Stimulated activated CD4-positive, alpha-beta T cell treated with anti-CD3 and anti-CD28 coated beads, Interleukin-1b, Interleukin-23, amount 100 ng/mL, for 1 hour (primary cell): ENCODE results near the gene SPAM1.
"Not testable (repeated sequence)": the region's sequence is repeated elsewhere in the genome, so short reads cannot be mapped to it uniquely, and the experiment has no call there.

Experiments used
- DNase-seq, 2 donors: peaks; one replicate each; pipeline ENCODE4 v3.0.0-alpha.2; 2020; ENCODE audit warnings: low read depth in 2 of 2

The SPAM1 gene

DNA sequence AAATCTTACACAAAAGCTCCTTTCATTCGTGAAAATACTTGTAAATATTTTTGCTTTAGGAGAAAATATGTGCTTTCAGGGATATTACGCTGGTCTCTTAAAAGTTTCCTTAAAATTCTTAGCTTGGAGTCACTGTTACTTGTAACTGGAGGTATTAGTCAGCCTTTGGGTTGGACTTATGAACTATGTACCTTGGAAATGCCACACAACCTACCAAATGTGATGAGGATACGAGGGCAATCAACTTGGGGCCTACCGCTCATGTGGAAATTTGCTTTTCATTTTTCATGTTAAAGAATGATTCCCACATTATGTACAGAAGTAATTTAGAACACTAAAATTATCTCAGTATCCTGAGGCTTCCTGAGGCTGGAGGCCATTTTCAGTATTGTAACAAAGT, 23.1 kb downstream of the SPAM1 start:
- no peak for DNase-seq

- no peak for DNase-seq
Observed at GRCh38 chr7:123958186-123958703, 33.2 kb downstream of the SPAM1 start.

DNA sequence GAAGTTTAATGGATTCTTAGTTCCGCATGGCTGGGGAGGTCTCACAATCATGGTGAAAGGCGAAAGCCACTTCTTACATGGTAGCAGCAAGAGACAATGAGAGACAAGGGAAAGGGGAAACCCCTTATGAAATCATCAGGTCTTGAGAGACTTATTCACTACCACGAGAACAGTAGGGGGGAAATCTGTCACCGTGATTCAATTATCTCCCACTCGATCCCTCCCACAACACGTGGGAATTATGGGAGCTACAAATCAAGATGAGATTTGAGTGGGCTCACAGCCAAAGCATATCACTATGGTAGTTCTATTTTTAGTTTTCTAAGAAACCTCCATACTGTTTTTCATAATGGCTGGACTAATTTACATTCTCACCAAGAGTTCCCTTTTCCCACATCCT, 36.7 kb downstream of the SPAM1 start:
- no peak for DNase-seq

DNA sequence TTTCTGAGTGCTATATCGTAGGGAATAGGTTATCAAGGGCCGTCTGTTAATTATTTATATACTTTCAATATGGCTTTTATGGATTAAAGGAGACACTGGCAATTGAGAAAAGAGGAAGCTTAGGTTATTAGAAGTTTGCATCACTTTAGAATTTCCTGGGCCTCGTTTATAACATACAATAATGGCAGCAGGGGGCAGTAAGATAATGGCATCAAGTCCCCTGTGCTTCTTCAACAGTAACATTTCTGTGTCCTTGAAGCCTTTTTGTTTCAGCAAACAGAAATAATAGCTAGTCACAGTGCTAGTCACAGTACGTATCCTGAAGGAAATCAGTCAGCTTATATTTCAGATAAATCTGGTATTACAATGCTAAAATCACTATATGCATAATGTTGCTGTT, 41.9 kb downstream of the SPAM1 start:
- no peak for DNase-seq

DNA sequence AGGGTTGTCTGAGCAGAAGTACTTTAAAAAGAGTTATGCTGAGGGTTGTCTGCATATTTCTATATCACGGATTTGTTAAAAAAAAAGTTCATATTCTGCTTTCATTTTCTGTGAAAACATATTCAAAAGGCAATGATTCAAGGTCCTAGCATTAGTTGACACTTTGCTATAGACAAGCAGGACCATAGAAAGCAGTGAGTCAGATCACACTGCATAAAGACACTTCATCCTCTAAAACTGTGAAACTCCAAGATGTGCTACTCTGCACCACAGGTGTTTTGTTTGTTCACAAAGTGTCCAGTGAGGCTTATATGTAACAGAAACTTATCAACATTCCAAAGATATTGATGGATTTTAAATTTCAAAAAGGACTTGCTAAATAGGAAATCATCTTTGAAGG, 47.0 kb downstream of the SPAM1 start:
- no peak for DNase-seq

DNA sequence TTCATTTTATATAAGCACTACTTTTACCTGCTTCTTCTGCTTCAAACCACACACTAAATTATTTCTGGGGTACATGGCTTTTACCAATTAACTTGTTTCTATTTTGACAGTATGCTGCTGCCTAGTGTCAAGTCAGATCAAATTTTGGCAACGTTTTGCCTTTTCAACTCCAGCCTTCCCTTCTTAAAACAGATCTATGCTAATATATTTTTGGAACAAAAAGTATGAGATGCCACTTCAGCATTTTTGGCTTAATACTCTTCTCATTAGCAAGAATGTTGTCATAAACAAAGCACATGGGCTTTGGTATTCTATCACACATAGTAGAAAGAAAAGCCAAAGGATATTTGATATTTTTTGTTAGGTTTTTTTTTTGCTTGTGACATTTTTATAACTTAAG, 47.8 kb downstream of the SPAM1 start:
- DNase-seq = no peak

- no peak for DNase-seq
Observed at GRCh38 chr7:123974326-123974908, 49.4 kb downstream of the SPAM1 start.

DNA sequence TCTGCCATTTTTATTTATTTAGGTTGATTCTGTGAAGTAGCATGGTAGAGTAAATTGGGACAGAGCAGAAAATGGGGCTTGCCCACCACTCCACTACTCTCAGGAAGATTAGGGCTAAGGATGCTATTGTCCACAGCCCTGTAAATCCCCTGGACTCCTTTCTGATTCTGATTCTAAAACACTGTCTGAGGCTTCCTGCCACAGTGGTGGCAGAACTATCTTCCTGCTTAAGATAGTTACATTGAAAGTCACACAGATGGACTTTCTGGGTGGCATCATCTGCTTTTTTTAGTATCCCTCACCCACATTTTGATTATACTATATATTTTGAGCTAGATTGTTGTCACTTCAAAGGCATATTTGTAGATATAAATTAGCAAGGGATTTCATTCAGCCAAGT, 50.0 kb downstream of the SPAM1 start:
- DNase-seq = no peak

GRCh38 chr7:123977081-123977480, 52.0 kb downstream of the SPAM1 start:
- no peak for DNase-seq

DNA sequence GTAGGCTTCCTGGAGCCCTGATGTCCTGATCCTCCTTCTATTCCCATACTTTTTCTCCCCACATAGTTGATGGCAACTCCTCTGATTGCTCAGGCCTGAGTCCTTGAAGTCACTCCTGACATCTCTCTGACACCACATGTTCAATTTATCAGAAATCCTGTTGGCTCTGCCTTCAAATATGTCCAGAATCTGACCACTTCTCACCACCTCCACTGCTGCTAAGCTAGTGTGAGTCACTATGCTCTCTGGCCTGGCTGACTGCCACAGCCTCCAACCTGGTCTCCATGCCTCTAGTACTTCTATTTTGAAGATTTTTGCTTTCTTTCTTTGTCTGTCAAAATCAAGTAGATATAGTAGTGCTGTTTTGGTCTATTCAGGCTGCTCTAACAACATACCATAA, 54.8 kb downstream of the SPAM1 start:
- no peak for DNase-seq

- no peak for DNase-seq
Observed at GRCh38 chr7:123987445-123987844, 62.4 kb downstream of the SPAM1 start.

GRCh38 chr7:123992913-123993518, 68.0 kb downstream of the SPAM1 start:
- no peak for DNase-seq

GRCh38 chr7:123993996-123994395, 69.0 kb downstream of the SPAM1 start:
- DNase-seq = no peak

DNA sequence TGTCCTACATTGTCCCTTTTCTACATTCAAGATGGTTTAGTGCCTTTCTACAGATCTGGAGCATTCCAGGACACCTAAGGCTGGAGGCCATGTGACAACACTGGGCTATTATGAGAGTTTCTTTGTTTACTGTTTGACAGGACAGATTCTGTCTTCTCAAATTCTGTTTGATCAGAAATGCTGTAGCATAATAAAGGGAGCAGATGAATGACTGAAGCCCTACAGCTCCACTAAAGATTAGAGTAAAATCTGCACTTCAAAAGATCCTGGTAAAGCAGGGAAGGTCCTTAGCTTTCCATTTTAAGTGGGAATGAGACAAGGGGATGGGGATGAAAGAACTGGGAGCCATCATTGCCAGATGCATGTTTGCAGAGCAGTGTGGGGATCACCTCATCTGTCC, 69.4 kb downstream of the SPAM1 start:
- no peak for DNase-seq

DNA sequence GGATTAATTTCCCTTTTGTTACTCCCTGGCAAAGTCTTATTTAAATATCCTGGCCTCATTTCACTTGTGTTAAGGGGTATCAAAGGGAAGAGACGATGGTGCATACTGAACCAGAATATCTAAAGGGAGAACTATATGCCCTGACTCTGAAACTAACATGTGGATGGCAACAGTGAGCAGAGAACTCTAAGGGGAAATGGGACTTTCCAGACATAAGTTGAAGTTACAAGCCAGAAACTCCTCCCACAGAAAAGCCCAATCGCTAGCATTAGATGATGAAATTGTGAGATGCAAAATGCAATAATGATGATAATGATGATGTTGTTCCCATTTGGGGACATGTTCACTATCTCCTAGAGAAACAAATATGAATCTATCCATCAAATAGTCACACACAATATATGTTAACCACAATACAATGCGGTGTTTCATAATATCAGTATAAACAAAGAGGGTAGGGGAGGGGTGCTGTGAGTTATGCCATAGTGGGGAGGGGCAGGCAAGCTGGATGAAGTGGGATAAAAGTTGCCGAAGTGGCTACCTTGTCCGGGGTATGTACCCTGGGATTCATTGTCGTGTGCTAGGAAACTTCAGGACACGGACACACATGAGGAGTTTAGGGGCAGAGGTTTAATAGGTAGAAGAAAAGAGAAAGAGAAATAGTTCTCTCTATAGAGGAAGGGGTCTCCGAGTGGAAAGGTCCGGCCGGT, 70.7 kb downstream of the SPAM1 start:
- no peak for DNase-seq

GRCh38 chr7:123996327-123996625, 71.2 kb downstream of the SPAM1 start:
- no peak for DNase-seq

GRCh38 chr7:123998921-123999320, 73.9 kb downstream of the SPAM1 start:
- DNase-seq = no peak

DNA sequence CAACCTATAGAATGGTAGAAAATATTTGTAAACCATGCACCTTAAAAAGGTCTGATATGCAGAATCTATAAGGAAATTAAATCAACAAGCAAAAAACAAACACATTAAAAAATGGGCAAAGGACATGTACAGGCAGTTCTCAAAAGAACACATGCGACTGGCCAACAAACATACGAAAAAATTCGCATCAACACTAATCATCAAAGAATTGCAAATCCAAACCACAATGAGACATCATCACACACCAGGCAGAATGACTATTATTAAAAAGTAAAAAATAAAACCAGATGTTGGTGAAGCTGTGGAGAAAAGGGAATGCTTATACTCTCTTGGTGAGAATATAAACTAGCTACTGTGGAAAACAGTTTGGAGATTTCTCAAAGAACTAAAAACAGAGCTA, 74.7 kb downstream of the SPAM1 start:
- no peak for DNase-seq

- not testable (repeated sequence) for DNase-seq
Observed at GRCh38 chr7:124008296-124008695, 83.3 kb downstream of the SPAM1 start.

GRCh38 chr7:124009321-124009720, 84.3 kb downstream of the SPAM1 start:
- DNase-seq = no peak
